Transverse colon (tissue), 4 donors: ENCODE data around the gene GNG12. TPM values are rescaled to one million over a fixed set of nuclear protein-coding genes. Genes with fewer than 3 reads are reported as not detected.

Source experiments
- DNase-seq: peaks from one replicate; pipeline ENCODE4 v3.0.0-alpha.2; 2019
- H3K27ac ChIP-seq, 4 donors: fragments of 200-600 bp; sonication (generic); 2 replicates each; pipeline ENCODE4 v1.5.1; 2016 to 2018; ENCODE audit warnings: inconsistent platforms in 4 of 4
- H3K27me3 ChIP-seq: fragments of 200-600 bp; sonication (generic); 2 replicates; pipeline ENCODE4 v1.5.1; 2017; ENCODE audit warnings: inconsistent platforms
- H3K36me3 ChIP-seq, 4 donors: fragments of 200-600 bp; sonication (generic); 2 replicates each; pipeline ENCODE4 v1.5.1; 2017 to 2019; ENCODE audit warnings: inconsistent platforms in 4 of 4
- H3K4me1 ChIP-seq, 4 donors: fragments of 200-600 bp; sonication (generic); 2 replicates each; pipeline ENCODE4 v1.5.1; 2017 to 2020; ENCODE audit warnings: inconsistent platforms in 4 of 4
- H3K4me3 ChIP-seq, 4 donors: fragments of 200-600 bp; sonication (generic); 1 replicate in 1 of 4; 2 replicates in 3 of 4; pipeline versions ENCODE4 v1.5.1 to v1.6.1; 2017 to 2019; ENCODE audit warnings: inconsistent platforms in 4 of 4
- H3K9me3 ChIP-seq, 2 donors: fragments of 200-600 bp; sonication (generic); 2 replicates each; pipeline ENCODE4 v1.5.1; 2017 to 2019; ENCODE audit warnings: inconsistent platforms in 2 of 2
- CTCF ChIP-seq, 5 experiments: fragments of 200-600 bp in 3 of 5; fragments of 450-650 bp in 2 of 5; sonication (generic) in 3 of 5; IDR thresholded peaks; 1 replicate in 2 of 5; 2 replicates in 3 of 5; pipeline ENCODE4 v1.5.1; 2016 to 2017; ENCODE audit warnings: antibody characterized with exemption in 5 of 5, inconsistent platforms in 3 of 5, mild to moderate bottlenecking in 2 of 5, moderate library complexity in 1 of 5
- EP300 ChIP-seq: sonication (generic); formaldehyde crosslinking; IDR thresholded peaks from one replicate; pipeline ENCODE4 v1.6.1; 2017; ENCODE audit warnings: antibody characterized with exemption, low read depth
- POLR2A ChIP-seq: fragments of 450-650 bp; IDR thresholded peaks from one replicate; pipeline ENCODE4 v1.6.1; 2016; ENCODE audit warnings: antibody characterized with exemption, mild to moderate bottlenecking, moderate library complexity
- POLR2AphosphoS5 ChIP-seq, 3 donors: sonication (generic); formaldehyde crosslinking; IDR thresholded peaks; one replicate each; pipeline ENCODE4 v1.6.1; 2016; ENCODE audit warnings: antibody characterized with exemption in 3 of 3
- WGBS, 2 donors: methylation state at CpG; one replicate each; pipeline ENCODE4 v1.1.5; 2018; ENCODE audit warnings: low coverage in 1 of 2; 5-methylcytosine and 5-hydroxymethylcytosine counted together
- in situ Hi-C, 4 donors: fragments of 200-750 bp; cut with MboI; loops; one replicate each; pipeline versions ENCODE4 v1.15.0 to v1.15.1; 2017; ENCODE audit warnings: low sequenced_read_pairs in 3 of 4, low pct_ligation_motif_present in 1 of 4, low pct_unique_long_range_greater_than_20kb in 1 of 4
- intact Hi-C: fragments of 100-400 bp; cut with DNase I; formaldehyde crosslinking; loops from one replicate; pipeline ENCODE4 v1.15.1; 2023; ENCODE audit warnings: low total_unique reads
- total RNA-seq, 4 donors: library from RNA; depleted of rRNA; stranded (reverse); fragments of >200 nt; gene quantifications; one replicate each; pipeline ENCODE4 v1.1.0, GENCODE V29; 2016

The GNG12 gene
- total RNA-seq, 4 donors from 2014 or later, result 19.1 to 180 (median 112) TPM

DNA sequence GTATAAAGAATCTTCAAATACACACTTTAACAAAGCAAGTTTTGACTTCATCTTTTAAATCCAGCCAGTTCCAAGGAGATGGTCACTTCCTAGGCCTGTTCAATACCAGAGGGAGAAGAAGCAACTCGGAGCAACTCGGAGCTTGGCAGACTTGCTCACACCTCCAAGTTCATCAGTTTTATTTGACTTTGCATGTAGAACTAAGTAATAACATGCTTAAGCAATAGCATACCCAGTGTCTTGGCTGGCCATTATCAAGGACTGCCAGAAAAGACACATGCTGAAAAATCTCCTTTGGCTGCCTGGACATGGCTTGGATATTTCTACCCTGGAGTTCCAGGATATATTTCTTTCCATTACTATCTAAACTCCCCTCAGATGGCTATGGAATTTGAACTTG lies 52.6 kb downstream of the GNG12 start:
- TF ChIP-seq POLR2A, result no peak
- no peak for TF ChIP-seq POLR2AphosphoS5 (IDR thresholded peaks at IDR 0.05)
- TF ChIP-seq CTCF (IDR thresholded peaks at IDR 0.05), result no peak
- TF ChIP-seq EP300, result no peak
- no peak overlapping the region for H3K4me3 ChIP-seq
- no peak overlapping the region for H3K27ac ChIP-seq
- no peaks in the 10 kb centered on the region for H3K4me1 ChIP-seq
- H3K36me3 ChIP-seq, result no peaks in the 10 kb centered on the region
- no peaks in the 10 kb centered on the region for H3K27me3 ChIP-seq
- intact Hi-C loops, result no loop called here
- in situ Hi-C loops, result no loop called here
- 67 to 80% methylated on average over 2 of the region's 2 CpGs for WGBS, 2 donors
- no peak for DNase-seq
- no peaks in the 10 kb centered on the region for H3K9me3 ChIP-seq

DNA sequence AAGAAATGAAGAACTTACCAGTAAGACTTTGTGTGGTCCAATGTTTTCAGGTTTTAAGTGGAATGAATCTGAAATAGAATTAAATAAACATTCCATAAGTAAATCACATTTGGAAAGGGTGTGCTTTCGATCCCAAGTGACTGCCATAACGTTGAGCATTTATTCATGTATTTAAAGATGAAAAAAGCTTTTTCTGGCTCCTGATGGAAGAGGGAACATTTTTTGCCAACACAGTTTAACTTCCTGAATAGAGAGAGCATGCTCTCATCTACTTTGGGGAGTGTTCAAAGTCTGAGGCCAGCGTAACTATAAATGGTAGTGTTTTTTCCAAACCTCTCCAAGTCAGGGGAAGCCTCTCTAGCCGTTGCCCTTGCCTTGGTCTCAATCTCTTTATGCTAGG lies 55.8 kb downstream of the GNG12 start:
- TF ChIP-seq EP300 (no peak), POLR2A (no peak), POLR2AphosphoS5 (IDR thresholded peaks at IDR 0.05) (no peak), CTCF (IDR thresholded peaks at IDR 0.05) (no peak)
- H3K4me1 ChIP-seq, result no peaks in the 10 kb centered on the region
- no peaks in the 10 kb centered on the region for H3K9me3 ChIP-seq
- peak overlapping the region; percentile 22 to 56 (median 44) for H3K27ac ChIP-seq
- intact Hi-C loops (no loop called here), in situ Hi-C loops (loop anchor here in 2 of 4 donors (10.0 kb wide), 3 partner anchors 67 to 337 kb away; no protein-coding TSS in a partner anchor)
- no peaks in the 10 kb centered on the region for H3K27me3 ChIP-seq
- DNase-seq, result no peak
- 51 to 67% methylated on average over 2 to 4 of the region's 4 CpGs for whole genome bisulfite sequencing, 2 donors
- H3K4me3 ChIP-seq, result no peak overlapping the region
- H3K36me3 ChIP-seq, result no peaks in the 10 kb centered on the region

DNA sequence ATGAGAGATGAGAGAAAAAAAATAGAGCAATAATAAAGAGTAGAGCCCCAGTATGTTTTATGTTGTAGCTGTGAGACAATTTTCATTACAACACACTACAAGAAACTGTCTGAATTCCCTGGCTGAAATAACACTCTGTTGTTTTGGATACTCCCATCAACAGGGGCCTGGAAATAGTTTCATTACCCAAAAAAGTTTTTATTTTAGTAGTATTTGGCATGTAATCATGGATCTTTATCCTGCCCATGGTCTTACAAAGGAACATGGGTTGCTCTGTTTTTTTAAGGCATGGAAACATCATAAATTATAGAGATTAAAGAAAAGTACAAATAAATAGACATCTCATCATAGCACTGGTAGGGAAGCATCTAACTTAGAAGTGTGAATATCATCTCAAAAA lies 56.3 kb downstream of the GNG12 start:
- in situ Hi-C loops, result loop anchor here in 2 of 4 donors (10.0 kb wide), 3 partner anchors 68 to 338 kb away; no protein-coding TSS in a partner anchor

DNA sequence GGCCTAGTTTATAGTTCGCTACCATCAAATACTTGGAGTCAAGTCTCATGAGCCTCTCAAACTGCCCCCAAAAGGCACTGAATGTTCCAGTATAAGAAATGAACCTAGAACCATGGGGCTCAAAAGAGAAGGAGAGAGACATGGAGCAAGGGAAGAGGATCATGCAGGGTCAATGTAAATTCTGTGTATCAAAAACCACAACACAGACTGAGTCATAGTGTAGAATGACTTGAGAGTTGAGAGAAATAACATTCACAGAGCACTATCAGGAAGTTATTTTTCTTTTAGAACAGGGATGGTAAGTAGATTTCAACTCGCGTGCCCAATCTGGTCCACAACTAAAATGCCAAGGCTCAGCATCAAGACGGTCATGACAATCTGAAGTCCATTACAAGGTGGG lies 59.8 kb downstream of the GNG12 start:
- intact Hi-C loops (loop anchor here (5.0 kb wide), 1 partner anchor 349 kb away; no protein-coding TSS in a partner anchor), in situ Hi-C loops (loop anchor here in 2 of 4 donors (10.0 kb wide), 3 partner anchors 71 to 341 kb away; no protein-coding TSS in a partner anchor)
- TF ChIP-seq CTCF (IDR thresholded peaks at IDR 0.05), result no peak
- no peak for TF ChIP-seq POLR2A
- no peak for TF ChIP-seq EP300
- TF ChIP-seq POLR2AphosphoS5 (IDR thresholded peaks at IDR 0.05), result no peak
- Histone ChIP-seq H3K27me3 (no peaks in the 10 kb centered on the region), H3K36me3 (no peaks in the 10 kb centered on the region), H3K9me3 (no peaks in the 10 kb centered on the region), H3K27ac (no peak overlapping the region), H3K4me1 (peaks cover 0 to 3% (median 0%) of the 10 kb centered on the region in 4 donors), H3K4me3 (no peak overlapping the region)
- DNase-seq, result no peak
- 95% methylated on average over 4 of the region's 4 CpGs for WGBS, 2 donors

More for the DNA sequence above, 56.3 kb downstream of the GNG12 start:
- Histone ChIP-seq H3K36me3 (no peaks in the 10 kb centered on the region), H3K27ac (peak overlapping the region in 2 of 4 donors; percentile 41 to 56), H3K9me3 (no peaks in the 10 kb centered on the region), H3K4me3 (no peak overlapping the region), H3K4me1 (no peaks in the 10 kb centered on the region), H3K27me3 (no peaks in the 10 kb centered on the region)
- no peak for TF ChIP-seq CTCF (IDR thresholded peaks at IDR 0.05)
- no peak for TF ChIP-seq EP300
- TF ChIP-seq POLR2AphosphoS5 (IDR thresholded peaks at IDR 0.05), result no peak
- no peak for TF ChIP-seq POLR2A
- intact Hi-C loops, result no loop called here
- DNase-seq, result no peak
